Measurements from ENCODE around the gene FRMD4B.

GRCh38 chr3:69200384-69201068, 185.4 kb downstream of the FRMD4B start:
- no peak for TF ChIP-seq CTCF (IDR thresholded peaks at IDR 0.05; ENCODE audit: extremely low read depth in 1 of 2, insufficient read depth in 1 of 2, low read depth in 1 of 2, low read length in 2 of 2)
- TF ChIP-seq JUN (IDR thresholded peaks at IDR 0.05; ENCODE audit: borderline replicate concordance, insufficient read depth, insufficient read length, low read depth): no peak
- TF ChIP-seq EZH2 (IDR thresholded peaks at IDR 0.05; ENCODE audit: borderline replicate concordance, low read depth, low read length, severe bottlenecking): no peak
- TF ChIP-seq MYC (IDR thresholded peaks at IDR 0.05; ENCODE audit: low read depth, low read length): no peak
- no peak for TF ChIP-seq MAX (IDR thresholded peaks at IDR 0.05; ENCODE audit: insufficient read depth, insufficient read length)
- TF ChIP-seq POLR2A (IDR thresholded peaks at IDR 0.05; ENCODE audit: low read depth, low read length): no peak
- no peak for TF ChIP-seq POLR2AphosphoS5 (IDR thresholded peaks at IDR 0.05; ENCODE audit: insufficient read depth, low read depth, low read length)
- no peak for TF ChIP-seq GATA2 (IDR thresholded peaks at IDR 0.05; ENCODE audit: insufficient read depth, insufficient read length, low read depth, low read length)

Measured in endothelial cell of umbilical vein (primary cell).